ENCODE measurements around the gene SPIC.

The SPIC gene

DNA sequence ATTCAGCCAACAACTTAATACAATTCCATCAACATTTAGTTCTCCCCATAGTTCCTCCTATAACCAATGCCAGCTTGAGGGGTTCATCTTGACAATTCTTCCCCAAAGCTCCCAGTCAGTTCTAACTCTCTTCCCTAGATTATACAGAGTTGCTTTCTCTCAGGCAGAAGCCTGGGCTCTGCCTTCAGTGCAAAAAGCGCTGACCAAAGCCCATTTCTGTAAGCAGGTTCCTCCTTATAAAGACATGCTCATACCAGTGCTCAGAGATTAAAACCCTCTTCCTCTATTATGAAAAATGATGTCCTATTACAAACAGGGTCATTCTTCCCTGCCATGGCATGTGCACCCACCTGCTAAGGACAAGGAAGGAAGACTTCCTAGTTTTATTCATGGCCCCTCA is 16.2 kb downstream of the SPIC start:
- no peak for DNase-seq (ENCODE audit: low spot score)
- no CpG with 5 or more reads among the region's 1 CpG for WGBS, 2 donors (ENCODE audit: extremely low coverage in 2 of 2, insufficient read length in 2 of 2, insufficient replicate concordance in 1 of 2)
- Histone ChIP-seq H3K4me2 (ENCODE audit: insufficient read depth, low read length, poor library complexity, severe bottlenecking) (no peak overlapping the region), H3K23ac (ENCODE audit: low read depth, low read length, poor library complexity) (no peak overlapping the region), H4K8ac (ENCODE audit: low read depth, low read length) (no peak overlapping the region), H3K14ac (ENCODE audit: low read length) (no peak overlapping the region), H3K4me3 (ENCODE audit: low read length in 2 of 2) (no peak overlapping the region), H3K27ac (replicated peaks; ENCODE audit: low read length) (no peak overlapping the region), H4K91ac (ENCODE audit: low read depth, low read length, poor library complexity) (no peak overlapping the region), H3K36me3 (replicated peaks in 1 of 2; ENCODE audit: control insufficient read depth in 2 of 2, insufficient read depth in 2 of 2, low read length in 2 of 2) (no peaks in the 10 kb centered on the region), H3K18ac (ENCODE audit: low read length) (no peak overlapping the region), H2AFZ (ENCODE audit: low read length) (no peak overlapping the region), H2AK5ac (ENCODE audit: low read depth, low read length) (no peak overlapping the region), H3K9me3 (replicated peaks in 1 of 2; ENCODE audit: control insufficient read depth in 2 of 2, insufficient read depth in 1 of 2, low read depth in 1 of 2, low read length in 2 of 2) (no peaks in the 10 kb centered on the region), H3K9ac (ENCODE audit: low read depth, low read length, poor library complexity) (no peak overlapping the region), H2BK12ac (ENCODE audit: low read length) (no peak overlapping the region), H3K79me1 (ENCODE audit: low read depth, low read length) (no peaks in the 10 kb centered on the region), H2BK15ac (ENCODE audit: low read length) (no peak overlapping the region), H2BK5ac (ENCODE audit: low read length) (no peak overlapping the region), H2BK120ac (ENCODE audit: low read depth, low read length) (no peak overlapping the region), H3K27me3 (ENCODE audit: control insufficient read depth in 3 of 3, insufficient read depth in 3 of 3, low read depth in 1 of 3, low read length in 3 of 3) (no peaks in the 10 kb centered on the region), H3K4ac (ENCODE audit: low read length) (no peak overlapping the region), H3K4me1 (ENCODE audit: control insufficient read depth in 2 of 2, insufficient read depth in 1 of 2, low read depth in 1 of 2, low read length in 2 of 2) (no peaks in the 10 kb centered on the region)

DNA sequence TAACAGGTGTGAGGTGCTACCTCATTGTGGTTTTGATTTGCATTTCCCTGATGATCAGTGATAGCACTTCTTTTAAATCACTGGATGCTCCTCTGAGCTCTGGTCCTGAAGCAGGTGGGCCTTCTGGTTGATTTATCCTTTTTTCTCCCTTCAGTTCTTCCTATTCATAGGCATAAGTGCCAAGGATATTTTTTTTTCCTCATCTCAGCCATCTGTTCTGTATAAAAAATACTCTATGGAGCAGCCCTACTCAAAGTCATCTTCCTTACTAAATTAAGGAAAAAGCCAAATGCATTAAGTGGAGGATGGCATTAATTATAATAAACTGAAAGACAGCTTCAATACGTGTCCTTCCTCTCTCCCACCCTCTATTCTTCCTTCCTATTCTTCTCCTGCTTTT is 18.4 kb downstream of the SPIC start:
- H3K79me1 ChIP-seq (ENCODE audit: low read depth, low read length) = no peaks in the 10 kb centered on the region
- no peak overlapping the region for H2BK15ac ChIP-seq (ENCODE audit: low read length)
- no peak overlapping the region for H3K23ac ChIP-seq (ENCODE audit: low read depth, low read length, poor library complexity)
- H2BK5ac ChIP-seq (ENCODE audit: low read length) = no peak overlapping the region
- no peaks in the 10 kb centered on the region for H3K36me3 ChIP-seq (replicated peaks in 1 of 2; ENCODE audit: control insufficient read depth in 2 of 2, insufficient read depth in 2 of 2, low read length in 2 of 2)
- no peak overlapping the region for H3K9ac ChIP-seq (ENCODE audit: low read depth, low read length, poor library complexity)
- WGBS, 2 donors (ENCODE audit: extremely low coverage in 2 of 2, insufficient read length in 2 of 2, insufficient replicate concordance in 1 of 2) = no CpG with 5 or more reads among the region's 1 CpG
- no peaks in the 10 kb centered on the region for H3K9me3 ChIP-seq (replicated peaks in 1 of 2; ENCODE audit: control insufficient read depth in 2 of 2, insufficient read depth in 1 of 2, low read depth in 1 of 2, low read length in 2 of 2)
- no peak overlapping the region for H2AK5ac ChIP-seq (ENCODE audit: low read depth, low read length)
- H3K4me1 ChIP-seq (ENCODE audit: control insufficient read depth in 2 of 2, insufficient read depth in 1 of 2, low read depth in 1 of 2, low read length in 2 of 2) = no peaks in the 10 kb centered on the region
- H3K27me3 ChIP-seq (ENCODE audit: control insufficient read depth in 3 of 3, insufficient read depth in 3 of 3, low read depth in 1 of 3, low read length in 3 of 3) = no peaks in the 10 kb centered on the region
- H3K14ac ChIP-seq (ENCODE audit: low read length) = no peak overlapping the region
- no peak overlapping the region for H3K4me3 ChIP-seq (ENCODE audit: low read length in 2 of 2)
- no peak overlapping the region for H4K8ac ChIP-seq (ENCODE audit: low read depth, low read length)
- no peak overlapping the region for H2BK120ac ChIP-seq (ENCODE audit: low read depth, low read length)
- DNase-seq (ENCODE audit: low spot score) = no peak
- H2AFZ ChIP-seq (ENCODE audit: low read length) = no peak overlapping the region
- H3K4me2 ChIP-seq (ENCODE audit: insufficient read depth, low read length, poor library complexity, severe bottlenecking) = no peak overlapping the region
- no peak overlapping the region for H3K18ac ChIP-seq (ENCODE audit: low read length)
- H4K91ac ChIP-seq (ENCODE audit: low read depth, low read length, poor library complexity) = no peak overlapping the region
- H2BK12ac ChIP-seq (ENCODE audit: low read length) = no peak overlapping the region
- H3K4ac ChIP-seq (ENCODE audit: low read length) = no peak overlapping the region
- H3K27ac ChIP-seq (replicated peaks; ENCODE audit: low read length) = no peak overlapping the region

DNA sequence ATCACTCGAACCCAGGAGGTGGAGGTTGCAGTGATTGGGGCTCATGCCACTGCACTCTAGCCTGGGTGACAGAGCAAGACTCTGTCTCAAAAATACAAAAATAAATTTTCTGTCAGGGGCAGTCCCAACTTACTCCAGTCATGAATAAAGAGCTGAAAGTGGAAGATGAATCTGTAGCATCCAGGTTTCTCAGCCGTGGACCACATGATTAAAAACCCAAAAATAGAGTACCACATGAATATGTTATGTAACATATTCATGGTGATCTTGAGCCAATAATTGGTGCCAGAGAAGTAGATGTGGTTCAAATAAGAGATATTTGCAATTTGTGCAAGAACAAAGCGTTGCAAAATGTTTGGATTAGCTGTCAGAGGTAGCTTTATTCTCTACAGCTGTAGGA is 23.1 kb downstream of the SPIC start:
- H3K9me3 ChIP-seq (replicated peaks in 1 of 2; ENCODE audit: control insufficient read depth in 2 of 2, insufficient read depth in 1 of 2, low read depth in 1 of 2, low read length in 2 of 2) = no peaks in the 10 kb centered on the region
- H4K91ac ChIP-seq (ENCODE audit: low read depth, low read length, poor library complexity) = no peak overlapping the region
- no peak overlapping the region for H2BK15ac ChIP-seq (ENCODE audit: low read length)
- no peak overlapping the region for H3K14ac ChIP-seq (ENCODE audit: low read length)
- no peak overlapping the region for H3K9ac ChIP-seq (ENCODE audit: low read depth, low read length, poor library complexity)
- H2BK120ac ChIP-seq (ENCODE audit: low read depth, low read length) = no peak overlapping the region
- H3K4me3 ChIP-seq (ENCODE audit: low read length in 2 of 2) = no peak overlapping the region
- no peak overlapping the region for H3K4ac ChIP-seq (ENCODE audit: low read length)
- H4K8ac ChIP-seq (ENCODE audit: low read depth, low read length) = no peak overlapping the region
- no CpG with 5 or more reads among the region's 3 CpGs for WGBS, 2 donors (ENCODE audit: extremely low coverage in 2 of 2, insufficient read length in 2 of 2, insufficient replicate concordance in 1 of 2)
- H2AFZ ChIP-seq (ENCODE audit: low read length) = no peak overlapping the region
- H3K79me1 ChIP-seq (ENCODE audit: low read depth, low read length) = no peaks in the 10 kb centered on the region
- H2BK5ac ChIP-seq (ENCODE audit: low read length) = no peak overlapping the region
- no peak overlapping the region for H3K4me2 ChIP-seq (ENCODE audit: insufficient read depth, low read length, poor library complexity, severe bottlenecking)
- no peak overlapping the region for H2AK5ac ChIP-seq (ENCODE audit: low read depth, low read length)
- H3K27ac ChIP-seq (replicated peaks; ENCODE audit: low read length) = no peak overlapping the region
- no peak overlapping the region for H2BK12ac ChIP-seq (ENCODE audit: low read length)
- H3K27me3 ChIP-seq (ENCODE audit: control insufficient read depth in 3 of 3, insufficient read depth in 3 of 3, low read depth in 1 of 3, low read length in 3 of 3) = no peaks in the 10 kb centered on the region
- no peak overlapping the region for H3K23ac ChIP-seq (ENCODE audit: low read depth, low read length, poor library complexity)
- H3K36me3 ChIP-seq (replicated peaks in 1 of 2; ENCODE audit: control insufficient read depth in 2 of 2, insufficient read depth in 2 of 2, low read length in 2 of 2) = no peaks in the 10 kb centered on the region
- DNase-seq (ENCODE audit: low spot score) = no peak
- H3K18ac ChIP-seq (ENCODE audit: low read length) = no peak overlapping the region
- H3K4me1 ChIP-seq (ENCODE audit: control insufficient read depth in 2 of 2, insufficient read depth in 1 of 2, low read depth in 1 of 2, low read length in 2 of 2) = no peaks in the 10 kb centered on the region

DNA sequence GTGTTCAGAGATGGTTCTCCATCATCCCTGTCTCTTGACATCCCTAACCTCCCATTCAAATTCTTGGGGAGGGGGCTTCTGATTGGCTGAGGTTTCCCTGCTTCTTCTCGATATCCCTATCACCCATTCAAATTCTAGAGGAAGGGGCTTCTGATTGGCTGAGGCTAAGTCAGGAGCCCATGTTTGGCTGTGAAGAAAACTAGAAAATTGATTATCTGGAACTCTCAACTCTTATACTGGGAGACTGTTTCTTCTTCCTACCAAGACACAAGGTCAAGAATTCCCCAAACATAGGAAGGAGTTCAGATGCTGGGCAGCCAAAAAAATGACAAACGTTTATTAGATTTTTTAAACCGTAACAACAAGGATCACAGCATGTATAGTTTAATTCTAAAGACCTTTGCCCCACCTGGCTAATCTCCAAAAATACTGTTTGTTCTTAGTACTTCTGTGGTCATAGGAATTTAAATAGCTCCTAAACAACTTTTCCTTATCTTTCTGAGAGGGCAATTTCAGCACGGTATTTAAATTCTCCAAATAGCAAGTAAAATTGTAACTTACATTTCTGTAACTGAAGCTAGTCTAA is 26.4 kb downstream of the SPIC start:
- Histone ChIP-seq H3K4ac (ENCODE audit: low read length) (no peak overlapping the region), H4K8ac (ENCODE audit: low read depth, low read length) (no peak overlapping the region), H3K36me3 (replicated peaks in 1 of 2; ENCODE audit: control insufficient read depth in 2 of 2, insufficient read depth in 2 of 2, low read length in 2 of 2) (no peaks in the 10 kb centered on the region), H3K27ac (replicated peaks; ENCODE audit: low read length) (no peak overlapping the region), H3K27me3 (ENCODE audit: control insufficient read depth in 3 of 3, insufficient read depth in 3 of 3, low read depth in 1 of 3, low read length in 3 of 3) (no peaks in the 10 kb centered on the region), H3K4me1 (ENCODE audit: control insufficient read depth in 2 of 2, insufficient read depth in 1 of 2, low read depth in 1 of 2, low read length in 2 of 2) (no peaks in the 10 kb centered on the region), H2AFZ (ENCODE audit: low read length) (no peak overlapping the region), H3K4me3 (ENCODE audit: low read length in 2 of 2) (no peak overlapping the region), H2BK15ac (ENCODE audit: low read length) (no peak overlapping the region), H3K18ac (ENCODE audit: low read length) (no peak overlapping the region), H2BK5ac (ENCODE audit: low read length) (no peak overlapping the region), H3K4me2 (ENCODE audit: insufficient read depth, low read length, poor library complexity, severe bottlenecking) (no peak overlapping the region), H3K14ac (ENCODE audit: low read length) (no peak overlapping the region), H3K23ac (ENCODE audit: low read depth, low read length, poor library complexity) (no peak overlapping the region), H2BK12ac (ENCODE audit: low read length) (no peak overlapping the region), H2AK5ac (ENCODE audit: low read depth, low read length) (no peak overlapping the region), H3K79me1 (ENCODE audit: low read depth, low read length) (no peaks in the 10 kb centered on the region), H3K9me3 (replicated peaks in 1 of 2; ENCODE audit: control insufficient read depth in 2 of 2, insufficient read depth in 1 of 2, low read depth in 1 of 2, low read length in 2 of 2) (no peaks in the 10 kb centered on the region), H4K91ac (ENCODE audit: low read depth, low read length, poor library complexity) (no peak overlapping the region), H3K9ac (ENCODE audit: low read depth, low read length, poor library complexity) (no peak overlapping the region), H2BK120ac (ENCODE audit: low read depth, low read length) (no peak overlapping the region)
- no peak for DNase-seq (ENCODE audit: low spot score)
- no CpG with 5 or more reads among the region's 4 CpGs for WGBS, 2 donors (ENCODE audit: extremely low coverage in 2 of 2, insufficient read length in 2 of 2, insufficient replicate concordance in 1 of 2)

Data from neuronal stem cell (in vitro differentiated cells).